ENCODE measurements around the gene VPS39.

GRCh38 chr15:42160136-42160535 lies 48.0 kb downstream of the VPS39 start:
- TF ChIP-seq CTCF (IDR thresholded peaks at IDR 0.05; ENCODE audit: low read length) = no peak
- no peak for TF ChIP-seq EZH2phosphoT487 (IDR thresholded peaks at IDR 0.05; ENCODE audit: low read length)
- no peak for TF ChIP-seq EZH2 (optimal IDR thresholded peaks at IDR 0.05; ENCODE audit: low read depth, low read length)

Measured in MM.1S (cell line).